ENCODE data around the gene EWSR1. TPM values are rescaled to one million over a fixed set of nuclear protein-coding genes. Genes with fewer than 3 reads are reported as not detected.

Gene EWSR1
- total and polyA plus RNA-seq, 2 donors (not counting 3 experiments of a cell fraction or from before 2014, with no cell fraction given) = 305 to 588 TPM

GRCh38 chr22:29313576-29314466 lies 45.8 kb downstream of the EWSR1 start:
- FAIRE-seq = no peak
- H3K27me3 ChIP-seq (ENCODE audit: control insufficient read depth in 2 of 2, insufficient read depth in 2 of 2, low read length in 2 of 2) = peaks cover 29% of the 10 kb centered on the region in 2 experiments
- H3K9me1 ChIP-seq (replicated peaks; ENCODE audit: control insufficient read depth, extremely low read depth, insufficient read depth, low read length) = no peaks in the 10 kb centered on the region
- peaks cover 0 to 4% of the 10 kb centered on the region in 2 experiments for H3K36me3 ChIP-seq (ENCODE audit: control insufficient read depth in 2 of 2, extremely low read depth in 1 of 2, insufficient read depth in 2 of 2, low read length in 2 of 2)
- H3K9ac ChIP-seq (replicated peaks; ENCODE audit: extremely low read depth, insufficient read depth, low read length) = no peak overlapping the region
- no peak for DNase-seq (ENCODE audit: low read depth, low spot score)
- no peak overlapping the region for H3K4me2 ChIP-seq (ENCODE audit: insufficient read depth, low read length)
- no peak overlapping the region for H3K27ac ChIP-seq (ENCODE audit: insufficient read depth, low read depth, low read length)
- H3K4me1 ChIP-seq (ENCODE audit: control insufficient read depth, extremely low read depth, insufficient read depth, low read length) = peaks cover 26% of the 10 kb centered on the region
- dilution Hi-C loops (cut with MboI; ENCODE audit: extremely low pct_ligation_motif_present, low sequenced_read_pairs) (no loop called here), intact Hi-C loops (cut with micrococcal nuclease) (no loop called here)
- no peak overlapping the region for H2AFZ ChIP-seq (ENCODE audit: low read depth, low read length)
- H3K4me3 ChIP-seq (replicated peaks in 1 of 3; ENCODE audit: insufficient read depth in 1 of 3, low read depth in 1 of 3, low read length in 3 of 3) = no peak overlapping the region
- ChIA-PET CTCF (interaction anchor here (0.6 to 1.5 kb wide), 9 partner anchors 10 to 230 kb away, joined by 3 to 9 read pairs (median 5); no protein-coding TSS in a partner anchor), POLR2A (no interaction called here)
- H3K9me3 ChIP-seq (replicated peaks; ENCODE audit: control insufficient read depth, insufficient read depth, low read length) = no peaks in the 10 kb centered on the region
- no peaks in the 10 kb centered on the region for H3K79me2 ChIP-seq (ENCODE audit: control insufficient read depth, insufficient read depth, low read length)
- BruUV-seq (replicated peaks) = no TSS peak
- no peaks in the 10 kb centered on the region for H4K20me1 ChIP-seq (replicated peaks; ENCODE audit: control insufficient read depth, extremely low read depth, insufficient read depth, low read length)
- no peak for TF ChIP-seq JUN (IDR thresholded peaks at IDR 0.05; ENCODE audit: borderline replicate concordance, insufficient read depth, insufficient read length, low read depth)
- TF ChIP-seq EZH2 (IDR thresholded peaks at IDR 0.05; ENCODE audit: borderline replicate concordance, low read depth, low read length, severe bottlenecking) = peak; percentile 70

GRCh38 chr22:29314537-29315285 lies 46.6 kb downstream of the EWSR1 start:
- CTCF ChIA-PET = interaction anchor here (1.0 kb wide), 2 partner anchors 11 to 210 kb away, joined by 3 read pairs; no protein-coding TSS in a partner anchor
- POLR2A ChIA-PET = no interaction called here
- H3K36me3 ChIP-seq (ENCODE audit: control insufficient read depth in 2 of 2, extremely low read depth in 1 of 2, insufficient read depth in 2 of 2, low read length in 2 of 2) = peaks cover 0 to 4% of the 10 kb centered on the region in 2 experiments
- H3K4me3 ChIP-seq (replicated peaks in 1 of 3; ENCODE audit: insufficient read depth in 1 of 3, low read depth in 1 of 3, low read length in 3 of 3) = no peak overlapping the region
- H3K79me2 ChIP-seq (ENCODE audit: control insufficient read depth, insufficient read depth, low read length) = no peaks in the 10 kb centered on the region
- no TSS peak for BruUV-seq (replicated peaks)
- DNase-seq (ENCODE audit: low read depth, low spot score) (no peak), FAIRE-seq (no peak)
- H3K4me2 ChIP-seq (ENCODE audit: insufficient read depth, low read length) = peak overlapping the region; percentile 43
- H3K9me3 ChIP-seq (replicated peaks; ENCODE audit: control insufficient read depth, insufficient read depth, low read length) = no peaks in the 10 kb centered on the region
- no peak for TF ChIP-seq JUN (IDR thresholded peaks at IDR 0.05; ENCODE audit: borderline replicate concordance, insufficient read depth, insufficient read length, low read depth)
- no peak for TF ChIP-seq CTCF (IDR thresholded peaks at IDR 0.05; ENCODE audit: extremely low read depth in 1 of 2, insufficient read depth in 1 of 2, low read depth in 1 of 2, low read length in 2 of 2)
- TF ChIP-seq EZH2 (IDR thresholded peaks at IDR 0.05; ENCODE audit: borderline replicate concordance, low read depth, low read length, severe bottlenecking) = peak; percentile 67
- no peak for TF ChIP-seq GATA2 (IDR thresholded peaks at IDR 0.05; ENCODE audit: insufficient read depth, insufficient read length, low read depth, low read length)
- dilution Hi-C loops (cut with MboI; ENCODE audit: extremely low pct_ligation_motif_present, low sequenced_read_pairs) = no loop called here
- H4K20me1 ChIP-seq (replicated peaks; ENCODE audit: control insufficient read depth, extremely low read depth, insufficient read depth, low read length) = no peaks in the 10 kb centered on the region
- H3K9me1 ChIP-seq (replicated peaks; ENCODE audit: control insufficient read depth, extremely low read depth, insufficient read depth, low read length) = no peaks in the 10 kb centered on the region
- H3K27ac ChIP-seq (ENCODE audit: insufficient read depth, low read depth, low read length) = no peak overlapping the region
- peaks cover 17% of the 10 kb centered on the region for H3K4me1 ChIP-seq (ENCODE audit: control insufficient read depth, extremely low read depth, insufficient read depth, low read length)
- intact Hi-C loops (cut with micrococcal nuclease) = no loop called here
- H2AFZ ChIP-seq (ENCODE audit: low read depth, low read length) = no peak overlapping the region
- H3K9ac ChIP-seq (replicated peaks; ENCODE audit: extremely low read depth, insufficient read depth, low read length) = no peak overlapping the region
- peaks cover 29% of the 10 kb centered on the region in 2 experiments for H3K27me3 ChIP-seq (ENCODE audit: control insufficient read depth in 2 of 2, insufficient read depth in 2 of 2, low read length in 2 of 2)

Data from endothelial cell of umbilical vein (primary cell).